ENCODE measurements around the gene ZFHX3. TPM values are rescaled to one million over a fixed set of nuclear protein-coding genes. Genes with fewer than 3 reads are reported as not detected.

ZFHX3 gene
- total RNA-seq, 1 donor from 2014 or later: 34.8 TPM

DNA sequence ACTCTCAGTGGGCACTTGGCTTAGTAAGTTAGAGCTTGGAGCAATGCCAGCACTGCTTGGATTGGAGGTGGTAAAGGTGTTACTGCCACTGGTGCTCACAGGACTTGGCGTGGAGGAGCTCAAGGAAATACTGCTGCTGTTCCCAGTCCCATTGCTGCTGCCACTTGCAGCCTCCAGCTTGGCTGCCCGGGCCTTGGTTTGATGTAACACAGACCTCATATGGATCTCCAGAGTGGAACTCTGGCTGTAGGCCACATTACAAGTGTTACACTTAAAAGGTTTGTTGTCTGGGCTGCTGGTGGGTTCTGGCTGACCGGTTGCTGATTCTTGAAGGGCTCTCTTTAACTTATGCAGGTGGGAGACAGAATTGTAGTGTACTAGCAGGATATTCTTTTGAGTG lies 250.3 kb downstream of the ZFHX3 start:
- DNase-seq (ENCODE audit: low spot score in 2 of 2): no peak
- Histone ChIP-seq H3K27me3 (no peaks in the 10 kb centered on the region), H3K36me3 (peaks cover 66 to 73% of the 10 kb centered on the region in 2 donors), H3K27ac (no peak overlapping the region), H3K4me3 (no peak overlapping the region), H3K4me1 (no peaks in the 10 kb centered on the region), H3K9me3 (no peaks in the 10 kb centered on the region)
- intact Hi-C loops (cut with DNase I): no loop called here
- no peak for TF ChIP-seq CTCF (IDR thresholded peaks at IDR 0.05)

GRCh38 chr16:72796222-72796621 lies 251.7 kb downstream of the ZFHX3 start:
- intact Hi-C loops (cut with DNase I): no loop called here
- Histone ChIP-seq H3K27ac (no peak overlapping the region), H3K9me3 (no peaks in the 10 kb centered on the region), H3K36me3 (peaks cover 74 to 83% of the 10 kb centered on the region in 2 donors), H3K4me1 (no peaks in the 10 kb centered on the region), H3K4me3 (no peak overlapping the region), H3K27me3 (no peaks in the 10 kb centered on the region)
- no peak for TF ChIP-seq CTCF (IDR thresholded peaks at IDR 0.05)
- DNase-seq (ENCODE audit: low spot score in 2 of 2): no peak

GRCh38 chr16:72794986-72795385 lies 252.9 kb downstream of the ZFHX3 start:
- no peak for DNase-seq (ENCODE audit: low spot score in 2 of 2)
- Histone ChIP-seq H3K4me1 (no peaks in the 10 kb centered on the region), H3K36me3 (peaks cover 73 to 95% of the 10 kb centered on the region in 2 donors), H3K27ac (no peak overlapping the region), H3K9me3 (no peaks in the 10 kb centered on the region), H3K4me3 (no peak overlapping the region), H3K27me3 (no peaks in the 10 kb centered on the region)
- no peak for TF ChIP-seq CTCF (IDR thresholded peaks at IDR 0.05)
- intact Hi-C loops (cut with DNase I): no loop called here

- intact Hi-C loops (cut with DNase I): no loop called here
- Histone ChIP-seq H3K27me3 (no peaks in the 10 kb centered on the region), H3K9me3 (no peaks in the 10 kb centered on the region), H3K27ac (no peak overlapping the region), H3K4me1 (no peaks in the 10 kb centered on the region), H3K36me3 (peaks cover 66 to 91% of the 10 kb centered on the region in 2 donors), H3K4me3 (no peak overlapping the region)
- TF ChIP-seq CTCF (IDR thresholded peaks at IDR 0.05): no peak
- DNase-seq (ENCODE audit: low spot score in 2 of 2): no peak
Observed at GRCh38 chr16:72794319-72794718, 253.6 kb downstream of the ZFHX3 start.

- intact Hi-C loops (cut with DNase I): no loop called here
- Histone ChIP-seq H3K36me3 (peaks cover 62 to 85% of the 10 kb centered on the region in 2 donors), H3K27me3 (no peaks in the 10 kb centered on the region), H3K27ac (no peak overlapping the region), H3K9me3 (no peaks in the 10 kb centered on the region), H3K4me1 (no peaks in the 10 kb centered on the region), H3K4me3 (no peak overlapping the region)
- no peak for TF ChIP-seq CTCF (IDR thresholded peaks at IDR 0.05)
- DNase-seq (ENCODE audit: low spot score in 2 of 2): no peak
Observed at GRCh38 chr16:72793716-72794115, 254.2 kb downstream of the ZFHX3 start.

DNA sequence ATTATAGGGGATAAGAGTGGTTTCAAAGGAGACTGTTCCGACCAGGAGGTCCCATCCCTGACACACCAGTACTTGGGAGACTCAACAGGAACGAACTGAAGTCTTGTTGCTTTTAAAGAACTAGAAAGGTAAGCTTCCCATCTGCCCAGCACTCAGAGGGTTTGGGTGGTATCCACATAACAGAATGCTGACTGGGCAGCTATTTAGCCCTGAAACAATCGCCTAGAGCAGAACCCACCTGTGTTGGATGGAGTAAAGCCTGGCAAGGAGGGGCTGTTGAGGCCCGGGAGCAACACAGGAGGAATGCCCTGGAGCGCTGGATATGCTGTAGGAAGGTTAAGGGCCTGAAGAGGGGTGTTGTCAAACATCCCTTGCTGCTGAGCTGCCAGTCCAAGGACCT lies 254.9 kb downstream of the ZFHX3 start:
- H3K27ac ChIP-seq: no peak overlapping the region
- no peak for TF ChIP-seq CTCF (IDR thresholded peaks at IDR 0.05)
- intact Hi-C loops (cut with DNase I): no loop called here
- H3K4me1 ChIP-seq: peaks cover 3 to 5% of the 10 kb centered on the region in 2 donors
- DNase-seq (ENCODE audit: low spot score in 2 of 2): no peak
- H3K36me3 ChIP-seq: peaks cover 62 to 81% of the 10 kb centered on the region in 2 donors
- no peak overlapping the region for H3K4me3 ChIP-seq
- H3K27me3 ChIP-seq: no peaks in the 10 kb centered on the region
- no peaks in the 10 kb centered on the region for H3K9me3 ChIP-seq
